Heart left ventricle (tissue), 16 donors: ENCODE data around the gene TMEM119. TPM values are rescaled to one million over a fixed set of nuclear protein-coding genes. Genes with fewer than 3 reads are reported as not detected.

Experiments used
- ATAC-seq, 4 donors: fragments of 200-7000 bp; cut with Tn5 transposase; one replicate each; pipeline ENCODE4 v1.9.1; 2020 to 2022; ENCODE audit warnings: moderate library complexity in 4 of 4, mild to moderate bottlenecking in 3 of 4, moderate number of reproducible peaks in 1 of 4
- DNase-seq, 5 donors: peaks; one replicate each; pipeline ENCODE4 v3.0.0-alpha.2; 2020
- H3K27ac ChIP-seq, 12 donors: fragments of 200-600 bp; sonication (generic) in 4 of 12; one replicate each; pipeline versions ENCODE4 v1.5.0 to v1.8.0; 2016 to 2022; ENCODE audit warnings: mild to moderate bottlenecking in 2 of 12
- H3K27me3 ChIP-seq, 9 donors: fragments of 200-600 bp; sonication (generic) in 2 of 9; one replicate each; pipeline versions ENCODE4 v1.5.1 to v1.8.0; 2016 to 2022; ENCODE audit warnings: mild to moderate bottlenecking in 3 of 9
- H3K36me3 ChIP-seq, 9 donors: fragments of 200-600 bp; sonication (generic) in 2 of 9; one replicate each; pipeline versions ENCODE4 v1.5.0 to v1.8.0; 2018 to 2022; ENCODE audit warnings: mild to moderate bottlenecking in 2 of 9
- H3K4me1 ChIP-seq, 12 donors: fragments of 200-600 bp; sonication (generic) in 4 of 12; one replicate each; pipeline versions ENCODE4 v1.5.0 to v1.8.0; 2016 to 2022; ENCODE audit warnings: mild to moderate bottlenecking in 3 of 12
- H3K4me3 ChIP-seq, 12 donors: fragments of 200-600 bp; sonication (generic) in 4 of 12; one replicate each; pipeline versions ENCODE4 v1.5.0 to v1.8.0; 2017 to 2022; ENCODE audit warnings: mild to moderate bottlenecking in 9 of 12, moderate library complexity in 4 of 12
- H3K9me3 ChIP-seq, 12 donors: fragments of 200-600 bp; sonication (generic) in 4 of 12; one replicate each; pipeline versions ENCODE4 v1.5.0 to v1.8.0; 2016 to 2022; ENCODE audit warnings: mild to moderate bottlenecking in 1 of 12
- CTCF ChIP-seq, 12 donors: fragments of 200-600 bp; sonication (generic) in 4 of 12; IDR thresholded peaks; one replicate each; pipeline versions ENCODE4 v1.5.0 to v1.8.0; 2018 to 2022; ENCODE audit warnings: antibody characterized with exemption in 12 of 12, mild to moderate bottlenecking in 5 of 12
- POLR2A ChIP-seq, 2 donors: fragments of 450-650 bp; IDR thresholded peaks; one replicate each; pipeline ENCODE4 v1.6.1; 2017; ENCODE audit warnings: antibody characterized with exemption in 2 of 2, mild to moderate bottlenecking in 2 of 2, moderate library complexity in 2 of 2
- WGBS, 4 donors: extraction: QIAGEN DNeasy Blood & Tissue Kit in 2 of 4; methylation state at CpG; one replicate each; pipeline versions ENCODE4 v1.1.5 to v1.1.7; 2013 to 2018; 5-methylcytosine and 5-hydroxymethylcytosine counted together
- intact Hi-C, 10 donors: fragments of 100-400 bp; cut with DNase I; formaldehyde crosslinking; loops; one replicate each; pipeline versions ENCODE4 v1.11.1 to v1.14.2; 2022
- polyA plus RNA-seq, 2 donors: library from polyadenylated mRNA; stranded (reverse); fragments of 200-250 nt; gene quantifications; one replicate each; pipeline ENCODE4 v1.2.3, GENCODE V29; 2013
- total RNA-seq, 9 donors: library from RNA; depleted of rRNA in 2 of 9; stranded (reverse); fragments of >200 nt in 2 of 9; fragmentation: NEBNext Ultra II Directional in 3 of 9; extraction: Animal tissue kit (Norgen Biotek cat#: 25700) in 3 of 9; gene quantifications; one replicate each; pipeline versions ENCODE4 v1.1.0 to v1.2.4, GENCODE V29; 2016 to 2023
- donor health status: ischemic (EF 13 %, LVEDD 7.1; RV severe dilation, severe dysfunction).
- donor health status: healthy with polysubstance abuse.
- donor health status: DM: no; HTN: yes; CAD: no.
- donor health status: DM: no; HTN: no; CAD: no.
- donor health status: ischemic (EF 25% LVEDD 6.9; RV normal size, moderate dysfunction).
- donor health status: ischemic (EF 25% LVEDD 5.7; RV mildly dilated, moderate dysfunction).
- donor health status: healthy.
- donor health status: DM: yes; HTN: yes; CAD: no.
- donor health status: ischemic (EF 35%, LVEDD 5.7; RV mildly dilated, moderate dysfunction).
- donor health status: nonischemic (EF 11% LVEDD 7.7; RV severe dilation, severe dysfunction).
- donor health status: DM: yes; HTN: yes; CAD: no.
- donor health status: PGD.
- donor health status: ischemic (EF 29% LVEDD 5.4; RV normal size, mild dysfunction).
- donor health status: nonischemic (EF 23%, LVEDD 6.1; RV moderate dilation, normal function).

The TMEM119 gene
- total and polyA plus RNA-seq, 11 donors = 0.19 to 11.0 (median 2.2) TPM

- no peaks in the 10 kb centered on the region for H3K36me3 ChIP-seq
- H3K27ac ChIP-seq = no peak overlapping the region
- DNase-seq (no peak), ATAC-seq (no peak)
- H3K27me3 ChIP-seq = no peaks in the 10 kb centered on the region
- no peak for TF ChIP-seq CTCF (IDR thresholded peaks at IDR 0.05)
- no peak for TF ChIP-seq POLR2A (IDR thresholded peaks at IDR 0.05)
- no peak overlapping the region for H3K4me3 ChIP-seq
- intact Hi-C loops = loop anchor here in 1 of 10 donors (10.0 kb wide), 1 partner anchor 430 kb away; no protein-coding TSS in a partner anchor
- peaks cover 0 to 15% (median 9%) of the 10 kb centered on the region in 12 donors for H3K4me1 ChIP-seq
- WGBS, 4 donors = 43 to 67% (median 59%) methylated on average over 3 of the region's 3 CpGs
- H3K9me3 ChIP-seq = no peaks in the 10 kb centered on the region
Measured at GRCh38 chr12:108605000-108605689, 7.3 kb upstream of the TMEM119 start.

GRCh38 chr12:108604208-108604941, 6.5 kb upstream of the TMEM119 start:
- Histone ChIP-seq H3K36me3 (no peaks in the 10 kb centered on the region), H3K9me3 (no peaks in the 10 kb centered on the region), H3K4me1 (peaks cover 0 to 7% (median 3%) of the 10 kb centered on the region in 12 donors), H3K4me3 (no peak overlapping the region), H3K27me3 (no peaks in the 10 kb centered on the region), H3K27ac (no peak overlapping the region)
- WGBS, 4 donors = 48 to 54% (median 49%) methylated on average over 14 of the region's 14 CpGs
- DNase-seq (no peak), ATAC-seq (no peak)
- intact Hi-C loops = loop anchor here in 1 of 10 donors (10.0 kb wide), 1 partner anchor 430 kb away; no protein-coding TSS in a partner anchor
- TF ChIP-seq POLR2A (IDR thresholded peaks at IDR 0.05) = no peak
- no peak for TF ChIP-seq CTCF (IDR thresholded peaks at IDR 0.05)

- H3K4me1 ChIP-seq = peaks cover 0 to 3% (median 0%) of the 10 kb centered on the region in 12 donors
- H3K27ac ChIP-seq = no peak overlapping the region
- ATAC-seq (no peak), DNase-seq (no peak)
- TF ChIP-seq POLR2A (IDR thresholded peaks at IDR 0.05) (no peak), CTCF (IDR thresholded peaks at IDR 0.05) (no peak)
- no peaks in the 10 kb centered on the region for H3K9me3 ChIP-seq
- no peaks in the 10 kb centered on the region for H3K36me3 ChIP-seq
- intact Hi-C loops = loop anchor here in 1 of 10 donors (10.0 kb wide), 1 partner anchor 429 kb away; no protein-coding TSS in a partner anchor
- no peaks in the 10 kb centered on the region for H3K27me3 ChIP-seq
- no peak overlapping the region for H3K4me3 ChIP-seq
- WGBS, 4 donors = 87 to 93% (median 89%) methylated on average over 4 of the region's 4 CpGs
Measured at GRCh38 chr12:108603743-108604142, 5.9 kb upstream of the TMEM119 start.
